OCI-LY1 (cell line): ENCODE data around the gene GPX7.
A peak's percentile ranks its signal among the peaks of the same experiment; 100 is the strongest.

Source experiments
- H2AFZ ChIP-seq: fragments of 200-600 bp; sonication (generic), shearing (Covaris generic); 2 replicates; pipeline ENCODE4 v1.6.0; 2014; ENCODE audit warnings: antibody characterized with exemption, mild to moderate bottlenecking, low read length
- H3F3A ChIP-seq: fragments of 200-600 bp; sonication (generic), shearing (Covaris generic); 2 replicates; pipeline ENCODE4 v1.6.0; 2014; ENCODE audit warnings: mild to moderate bottlenecking, antibody characterized with exemption, low read length, moderate library complexity; ENCODE audit not compliant: insufficient read depth
- H3K27ac ChIP-seq: fragments of 200-600 bp; sonication (generic); 2 replicates; pipeline ENCODE4 v1.5.1; 2014; ENCODE audit warnings: low read length, mixed run types, mild to moderate bottlenecking, low read depth; ENCODE audit not compliant: poor library complexity, severe bottlenecking
- H3K27me3 ChIP-seq: fragments of 200-600 bp; sonication (generic); 2 replicates; pipeline ENCODE4 v1.6.0; 2014; ENCODE audit warnings: antibody characterized with exemption, mild to moderate bottlenecking, low read length, moderate library complexity; ENCODE audit not compliant: insufficient read depth
- H3K36me3 ChIP-seq: fragments of 200-600 bp; sonication (generic); 2 replicates; pipeline ENCODE4 v1.6.1; 2014; ENCODE audit warnings: mild to moderate bottlenecking, antibody characterized with exemption, low read length, moderate library complexity, mixed read lengths; ENCODE audit not compliant: insufficient read depth
- H3K4me1 ChIP-seq: fragments of 200-600 bp; sonication (generic); 2 replicates; pipeline ENCODE4 v1.5.1; 2014; ENCODE audit warnings: mild to moderate bottlenecking, low read length, moderate library complexity; ENCODE audit not compliant: insufficient read depth, severe bottlenecking
- H3K4me2 ChIP-seq: fragments of 200-600 bp; sonication (generic), shearing (Covaris generic); 2 replicates; pipeline ENCODE4 v1.6.1; 2014; ENCODE audit warnings: low read length
- H3K4me3 ChIP-seq: fragments of 200-600 bp; sonication (generic); 2 replicates; pipeline ENCODE4 v1.5.1; 2014; ENCODE audit warnings: low read length, low read depth, mild to moderate bottlenecking, mixed read lengths; ENCODE audit not compliant: poor library complexity, severe bottlenecking
- H3K79me2 ChIP-seq: fragments of 200-600 bp; shearing (Covaris generic); 2 replicates; pipeline ENCODE4 v1.6.1; 2016; ENCODE audit warnings: mixed run types, low read length, mixed read lengths; ENCODE audit not compliant: insufficient read depth
- H3K9ac ChIP-seq: fragments of 200-600 bp; sonication (generic), shearing (Covaris generic); 2 replicates; pipeline ENCODE4 v1.6.1; 2014; ENCODE audit warnings: mild to moderate bottlenecking, low read length, mixed read lengths
- H3K9me2 ChIP-seq: fragments of 200-600 bp; sonication (generic), shearing (Covaris generic); 2 replicates; pipeline ENCODE4 v1.6.1; 2014; ENCODE audit warnings: low read depth, mild to moderate bottlenecking, low read length, mixed read lengths
- H3K9me3 ChIP-seq: fragments of 200-600 bp; shearing (Covaris generic); 2 replicates; pipeline ENCODE4 v1.6.1; 2014; ENCODE audit warnings: low read length, mixed read lengths
- H4K20me1 ChIP-seq: fragments of 200-600 bp; sonication (generic), shearing (Covaris generic); 2 replicates; pipeline ENCODE4 v1.6.0; 2016; ENCODE audit warnings: mild to moderate bottlenecking, low read length; ENCODE audit not compliant: insufficient read depth
- CTCF ChIP-seq: fragments of 200-600 bp; sonication (generic), shearing (Covaris generic); IDR thresholded peaks from 2 replicates; pipeline ENCODE4 v1.5.1; 2017; ENCODE audit warnings: mild to moderate bottlenecking, antibody characterized with exemption, low read length, moderate library complexity, mixed read lengths
- EZH2 ChIP-seq: fragments of 200-600 bp; sonication (generic), shearing (Covaris generic); IDR thresholded peaks from 2 replicates; pipeline ENCODE4 v1.8.0; 2017; ENCODE audit warnings: borderline replicate concordance, mixed run types, mild to moderate bottlenecking, antibody characterized with exemption, low read length, moderate library complexity, mixed read lengths

Gene GPX7

DNA sequence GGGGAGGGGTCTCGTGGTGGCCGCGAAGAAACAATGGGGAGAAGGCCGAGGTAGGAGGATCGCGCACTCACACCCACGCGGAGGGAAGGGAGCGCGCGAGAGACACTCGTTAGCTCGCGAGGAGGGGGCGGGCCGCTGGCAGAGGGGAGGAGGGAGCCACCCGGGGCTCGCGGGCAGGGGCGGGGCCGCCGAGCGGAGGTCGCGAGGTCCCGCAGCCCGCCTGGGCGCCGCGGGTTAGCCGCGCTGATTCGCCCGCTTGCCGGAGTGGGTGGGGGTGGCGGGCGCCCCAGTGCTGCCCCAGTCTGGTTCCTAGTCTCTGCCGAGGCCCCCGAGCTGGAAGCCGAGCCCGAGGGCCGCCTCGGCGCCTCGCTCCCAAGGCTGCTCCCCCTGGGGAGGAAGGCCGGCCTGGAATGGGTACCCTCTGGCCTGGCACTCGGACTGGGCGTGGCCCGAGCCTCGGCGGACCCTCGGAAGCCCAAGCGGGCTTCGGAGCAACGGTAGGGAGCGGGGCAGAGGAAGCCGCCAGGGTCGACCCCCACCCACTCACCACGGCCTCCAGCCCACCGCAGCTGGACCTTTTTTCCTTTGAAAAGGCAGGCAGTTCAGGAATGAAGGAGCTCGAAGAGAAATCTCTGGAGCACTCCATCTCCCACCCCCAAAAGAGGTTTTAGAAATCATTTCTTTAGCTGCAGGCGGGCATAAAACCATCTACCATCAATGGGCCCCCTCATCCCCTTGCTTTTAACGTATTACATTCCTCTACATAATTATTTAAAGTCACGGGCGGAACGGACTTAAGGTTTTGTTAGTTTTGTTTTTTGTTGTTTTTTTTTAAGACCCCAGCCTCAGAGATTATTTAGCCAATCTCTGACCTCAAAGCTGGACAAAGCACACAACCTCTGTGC, 48.6 kb upstream of the GPX7 start:
- Histone ChIP-seq H3K4me1 (peaks cover 36% of the 10 kb centered on the region), H4K20me1 (no peaks in the 10 kb centered on the region), H3K4me2 (peak overlapping the region; percentile 99), H3K9me3 (no peaks in the 10 kb centered on the region), H3K4me3 (peak overlapping the region; percentile 82), H3K9ac (peak overlapping the region; percentile 81), H3K27me3 (no peaks in the 10 kb centered on the region), H3K27ac (peak overlapping the region; percentile 87), H3K9me2 (no peaks in the 10 kb centered on the region), H3K36me3 (no peaks in the 10 kb centered on the region), H3F3A (0 out of 2 replicates have a peak, but pooled peaks cover 10% of the 10 kb centered on the region), H3K79me2 (peaks cover 34% of the 10 kb centered on the region), H2AFZ (no peak overlapping the region)
- no peak for TF ChIP-seq CTCF
- TF ChIP-seq EZH2: no peak

- no peaks in the 10 kb centered on the region for H3K9me3 ChIP-seq
- H2AFZ ChIP-seq: no peak overlapping the region
- peaks cover 28% of the 10 kb centered on the region for H3K79me2 ChIP-seq
- TF ChIP-seq EZH2 (no peak), CTCF (no peak)
- no peak overlapping the region for H3K27ac ChIP-seq
- H3K9me2 ChIP-seq: no peaks in the 10 kb centered on the region
- H3K4me3 ChIP-seq: peak overlapping the region; percentile 82
- H3F3A ChIP-seq: 0 out of 2 replicates have a peak, but pooled peaks cover 10% of the 10 kb centered on the region
- H3K4me1 ChIP-seq: peaks cover 34% of the 10 kb centered on the region
- no peaks in the 10 kb centered on the region for H3K36me3 ChIP-seq
- H3K4me2 ChIP-seq: peak overlapping the region; percentile 99
- H3K27me3 ChIP-seq: no peaks in the 10 kb centered on the region
- H3K9ac ChIP-seq: peak overlapping the region; percentile 81; the same call in 1 of the 2 replicates
- no peaks in the 10 kb centered on the region for H4K20me1 ChIP-seq
Observed at GRCh38 chr1:52554267-52554640, 47.9 kb upstream of the GPX7 start.

- no peak for TF ChIP-seq CTCF
- no peak for TF ChIP-seq EZH2
- Histone ChIP-seq H3K79me2 (peaks cover 23% of the 10 kb centered on the region), H3K4me1 (peaks cover 29% of the 10 kb centered on the region), H3K27ac (no peak overlapping the region), H3K27me3 (no peaks in the 10 kb centered on the region), H3K9ac (no peak overlapping the region), H4K20me1 (no peaks in the 10 kb centered on the region), H3K4me3 (no peak overlapping the region), H3K36me3 (no peaks in the 10 kb centered on the region), H3F3A (0 out of 2 replicates have a peak, but pooled peaks cover 10% of the 10 kb centered on the region), H2AFZ (no peak overlapping the region), H3K4me2 (peak overlapping the region; percentile 99; the same call in 1 of the 2 replicates), H3K9me2 (no peaks in the 10 kb centered on the region), H3K9me3 (no peaks in the 10 kb centered on the region)
Observed at GRCh38 chr1:52554756-52555155, 47.4 kb upstream of the GPX7 start.
